H1 (cell line): ENCODE measurements around the gene SEPTIN2. TPM values are rescaled to one million over a fixed set of nuclear protein-coding genes. Genes with fewer than 3 reads are reported as not detected.

Experiments used
- HDAC2 ChIP-seq, 2 experiments: fragments of 300-600 bp in 1 of 2; sonication (generic) in 1 of 2; IDR thresholded peaks; 2 replicates each; pipeline ENCODE4 v1.6.1; 2011 to 2012; ENCODE audit warnings: low read depth in 2 of 2, low read length in 2 of 2, mild to moderate bottlenecking in 2 of 2, moderate library complexity in 2 of 2, borderline replicate concordance in 1 of 2, inconsistent platforms in 1 of 2
- NANOG ChIP-seq: IDR thresholded peaks from 2 replicates; pipeline ENCODE4 v1.6.1; 2011; ENCODE audit warnings: low read length, low read depth, mild to moderate bottlenecking, inconsistent platforms; ENCODE audit not compliant: insufficient read depth, poor library complexity, severe bottlenecking
- polyA plus RNA-seq, 7 experiments: library from polyadenylated mRNA; depleted of rRNA in 3 of 7; stranded (reverse) in 5 of 7; unstranded in 2 of 7; fragments of >200 nt in 5 of 7; fragments of 200-250 nt in 2 of 7; gene quantifications; 1 replicate in 5 of 7; 2 replicates in 1 of 7; 4 replicates in 1 of 7; pipeline versions ENCODE4 v1.2.1 to v1.2.3, GENCODE V29; 2011 to 2013; ENCODE audit warnings: missing spikeins in 2 of 7, mixed read lengths in 2 of 7
- total RNA-seq: library from RNA; stranded (reverse); fragmentation: NEBNext Ultra II Directional; extraction: Animal tissue kit (Norgen Biotek cat#: 25700); gene quantifications from 2 replicates; pipeline ENCODE4 v1.2.1, GENCODE V29; 2021

Gene SEPTIN2
- total and polyA plus RNA-seq, 2 of the 8 experiments (the other 6 are each of a cell fraction or from before 2014, with no cell fraction given) = 392 to 650 TPM

DNA sequence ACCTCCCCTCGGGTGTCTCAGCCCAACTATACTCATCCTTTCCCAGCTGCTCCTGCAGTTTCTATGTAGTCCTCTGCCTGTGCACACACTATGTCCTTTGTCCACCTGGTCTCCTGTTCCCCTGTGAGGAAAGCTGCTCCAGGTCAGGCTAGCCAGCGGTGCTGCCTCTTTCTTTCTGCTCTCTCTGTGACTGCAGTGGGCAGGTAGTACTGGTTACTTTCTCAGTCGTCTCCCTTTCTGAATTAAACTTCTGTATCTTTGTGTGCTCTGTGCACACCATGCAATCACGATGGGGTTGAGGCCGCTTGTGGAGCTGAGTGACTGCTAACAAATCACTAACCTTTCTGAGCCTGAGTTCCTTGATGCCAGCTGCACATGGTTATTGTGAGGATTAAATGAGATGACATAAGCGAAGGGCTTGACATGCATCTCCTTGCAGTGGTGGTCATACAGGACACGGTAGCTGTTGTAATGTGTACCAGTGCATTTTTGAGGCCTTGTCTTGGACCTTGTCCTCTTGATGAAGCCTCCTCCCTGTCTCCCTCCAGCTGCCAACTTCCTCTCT lies 43.8 kb downstream of the SEPTIN2 start (continued):
- TF ChIP-seq HDAC2 (IDR thresholded peaks at IDR 0.05; ENCODE audit: borderline replicate concordance in 1 of 2, low read depth in 2 of 2, low read length in 2 of 2) = no peak
- TF ChIP-seq NANOG = no peak
